WTC11 (cell line): ENCODE measurements around the gene OAT. TPM values are rescaled to one million over a fixed set of nuclear protein-coding genes. Genes with fewer than 3 reads are reported as not detected.

Experiments
- ATAC-seq: fragments of 200-7000 bp; cut with Tn5 transposase; 2 replicates; pipeline ENCODE4 v1.10.0; 2021; ENCODE audit warnings: mild to moderate bottlenecking, moderate library complexity
- CTCF ChIA-PET: fragments of 300-600 bp; sonication (Branson Sonifier 250); formaldehyde crosslinking; loops from one replicate; lab custom pipeline; 2021; ENCODE audit warnings: antibody characterized with exemption; lab: Charles Lee
- POLR2A ChIA-PET: fragments of 350-600 bp; sonication (Branson Sonifier 250); formaldehyde crosslinking; loops from one replicate; lab custom pipeline; 2021; ENCODE audit warnings: antibody characterized with exemption; lab: Charles Lee
- DNase-seq: peaks from one replicate; pipeline ENCODE4 v3.0.0; 2021; ENCODE audit warnings: low spot score
- H3K27ac Mint-ChIP-seq: 2 replicates; pipeline ENCODE4 v1.8.0; 2021; ENCODE audit warnings: mixed read lengths
- H3K27me3 Mint-ChIP-seq: 2 replicates; pipeline ENCODE4 v1.8.0; 2021; ENCODE audit warnings: low read depth, mild to moderate bottlenecking, moderate library complexity, mixed read lengths
- H3K36me3 Mint-ChIP-seq: 2 replicates; pipeline ENCODE4 v1.8.0; 2021; ENCODE audit warnings: mixed read lengths
- H3K4me1 Mint-ChIP-seq: 2 replicates; pipeline ENCODE4 v1.8.0; 2022; ENCODE audit warnings: mixed read lengths
- H3K4me3 Mint-ChIP-seq: 2 replicates; pipeline ENCODE4 v1.8.0; 2021; ENCODE audit warnings: mild to moderate bottlenecking, moderate library complexity, mixed read lengths
- H3K9me3 Mint-ChIP-seq: 2 replicates; pipeline ENCODE4 v1.8.0; 2021; ENCODE audit warnings: mixed read lengths
- GRHL2 ChIP-seq: fragments of 250-450 bp; sonication (Bioruptor Pico); IDR thresholded peaks from 2 replicates; pipeline ENCODE4 v1.8.0; 2022; ENCODE audit warnings: mild to moderate bottlenecking, moderate library complexity; ENCODE audit not compliant: insufficient replicate concordance, severe bottlenecking
- KAT7 ChIP-seq: sonication (generic); formaldehyde crosslinking; IDR thresholded peaks from 2 replicates; pipeline ENCODE4 v1.8.1; 2023; ENCODE audit warnings: missing genetic modification reagents, mild to moderate bottlenecking, borderline replicate concordance
- MXD4 ChIP-seq: fragments of 250-450 bp; sonication (Bioruptor Pico); IDR thresholded peaks from 2 replicates; pipeline ENCODE4 v1.8.0; 2021; ENCODE audit warnings: mild to moderate bottlenecking, moderate library complexity, borderline replicate concordance
- NFE2L1 ChIP-seq: sonication (generic); formaldehyde crosslinking; IDR thresholded peaks from 2 replicates; pipeline ENCODE4 v1.8.1; 2023; ENCODE audit warnings: missing genetic modification reagents
- SMAD3 ChIP-seq: sonication (generic); formaldehyde crosslinking; IDR thresholded peaks from 2 replicates; pipeline ENCODE4 v1.8.0; 2022; ENCODE audit warnings: missing genetic modification reagents, mild to moderate bottlenecking, borderline replicate concordance
- TEAD1 ChIP-seq: sonication (generic); formaldehyde crosslinking; IDR thresholded peaks from 2 replicates; pipeline ENCODE4 v1.8.0; 2022; ENCODE audit warnings: mild to moderate bottlenecking, missing genetic modification reagents
- ZNF138 ChIP-seq: sonication (generic); formaldehyde crosslinking; conservative IDR thresholded peaks from 2 replicates; pipeline ENCODE4 v1.8.1; 2022; ENCODE audit warnings: mild to moderate bottlenecking, moderate library complexity, missing genetic modification reagents
- ZNF219 ChIP-seq: sonication (generic); formaldehyde crosslinking; IDR thresholded peaks from 2 replicates; pipeline ENCODE4 v1.8.0; 2023; ENCODE audit warnings: missing genetic modification reagents, mild to moderate bottlenecking, borderline replicate concordance
- total RNA-seq: library from RNA; stranded (reverse); gene quantifications from 3 replicates; pipeline ENCODE4 v1.2.3, GENCODE V29; 2021
- TF ChIP-seq, protein P1 (sequence below): sonication (generic); formaldehyde crosslinking; IDR thresholded peaks from 2 replicates; pipeline ENCODE4 v1.8.0; 2023; ENCODE audit warnings: mild to moderate bottlenecking, missing genetic modification reagents
- TF ChIP-seq, protein P2 (sequence below): sonication (generic); formaldehyde crosslinking; IDR thresholded peaks from 2 replicates; pipeline ENCODE4 v1.8.1; 2022; ENCODE audit warnings: missing genetic modification reagents, borderline replicate concordance
- TF ChIP-seq, protein P3 (sequence below): sonication (generic); formaldehyde crosslinking; IDR thresholded peaks from 2 replicates; pipeline ENCODE4 v1.8.1; 2023; ENCODE audit warnings: mild to moderate bottlenecking, missing genetic modification reagents
- TF ChIP-seq, protein P4 (sequence below): fragments of 250-450 bp; sonication (Bioruptor Pico); IDR thresholded peaks from 2 replicates; pipeline ENCODE4 v2.1.2; 2022; ENCODE audit warnings: mild to moderate bottlenecking, moderate library complexity

Gene OAT
- total RNA-seq, 1 experiment from 2014 or later: 117 TPM

DNA sequence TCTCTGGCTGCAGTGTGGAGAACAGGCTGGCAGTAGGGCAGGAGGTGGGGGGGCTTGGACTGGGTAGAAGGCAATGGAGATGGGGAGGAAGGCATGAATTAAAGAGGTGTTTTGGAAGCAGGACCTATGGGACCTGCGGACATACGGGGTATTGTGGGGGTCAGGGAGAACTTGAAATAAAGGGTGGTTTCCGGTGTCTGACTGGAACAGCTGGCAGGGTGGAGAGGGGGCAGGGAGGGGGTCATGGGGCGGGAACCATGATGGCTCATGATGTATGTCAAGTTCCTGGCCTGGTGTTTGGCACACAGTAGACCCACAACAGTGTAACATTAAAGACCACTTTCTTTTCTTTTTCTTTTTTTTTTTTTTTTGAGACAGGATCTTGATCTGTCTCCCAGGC is 48.4 kb upstream of the OAT start:
- no peaks in the 10 kb centered on the region for H3K27me3 Mint-ChIP-seq
- no peak for ATAC-seq
- TF ChIP-seq GRHL2 (CRISPR knock-in tag): no peak
- TF ChIP-seq, protein P1, sequence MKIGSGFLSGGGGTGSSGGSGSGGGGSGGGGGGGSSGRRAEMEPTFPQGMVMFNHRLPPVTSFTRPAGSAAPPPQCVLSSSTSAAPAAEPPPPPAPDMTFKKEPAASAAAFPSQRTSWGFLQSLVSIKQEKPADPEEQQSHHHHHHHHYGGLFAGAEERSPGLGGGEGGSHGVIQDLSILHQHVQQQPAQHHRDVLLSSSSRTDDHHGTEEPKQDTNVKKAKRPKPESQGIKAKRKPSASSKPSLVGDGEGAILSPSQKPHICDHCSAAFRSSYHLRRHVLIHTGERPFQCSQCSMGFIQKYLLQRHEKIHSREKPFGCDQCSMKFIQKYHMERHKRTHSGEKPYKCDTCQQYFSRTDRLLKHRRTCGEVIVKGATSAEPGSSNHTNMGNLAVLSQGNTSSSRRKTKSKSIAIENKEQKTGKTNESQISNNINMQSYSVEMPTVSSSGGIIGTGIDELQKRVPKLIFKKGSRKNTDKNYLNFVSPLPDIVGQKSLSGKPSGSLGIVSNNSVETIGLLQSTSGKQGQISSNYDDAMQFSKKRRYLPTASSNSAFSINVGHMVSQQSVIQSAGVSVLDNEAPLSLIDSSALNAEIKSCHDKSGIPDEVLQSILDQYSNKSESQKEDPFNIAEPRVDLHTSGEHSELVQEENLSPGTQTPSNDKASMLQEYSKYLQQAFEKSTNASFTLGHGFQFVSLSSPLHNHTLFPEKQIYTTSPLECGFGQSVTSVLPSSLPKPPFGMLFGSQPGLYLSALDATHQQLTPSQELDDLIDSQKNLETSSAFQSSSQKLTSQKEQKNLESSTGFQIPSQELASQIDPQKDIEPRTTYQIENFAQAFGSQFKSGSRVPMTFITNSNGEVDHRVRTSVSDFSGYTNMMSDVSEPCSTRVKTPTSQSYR (CRISPR knock-in tag): no peak
- TF ChIP-seq, protein P2, sequence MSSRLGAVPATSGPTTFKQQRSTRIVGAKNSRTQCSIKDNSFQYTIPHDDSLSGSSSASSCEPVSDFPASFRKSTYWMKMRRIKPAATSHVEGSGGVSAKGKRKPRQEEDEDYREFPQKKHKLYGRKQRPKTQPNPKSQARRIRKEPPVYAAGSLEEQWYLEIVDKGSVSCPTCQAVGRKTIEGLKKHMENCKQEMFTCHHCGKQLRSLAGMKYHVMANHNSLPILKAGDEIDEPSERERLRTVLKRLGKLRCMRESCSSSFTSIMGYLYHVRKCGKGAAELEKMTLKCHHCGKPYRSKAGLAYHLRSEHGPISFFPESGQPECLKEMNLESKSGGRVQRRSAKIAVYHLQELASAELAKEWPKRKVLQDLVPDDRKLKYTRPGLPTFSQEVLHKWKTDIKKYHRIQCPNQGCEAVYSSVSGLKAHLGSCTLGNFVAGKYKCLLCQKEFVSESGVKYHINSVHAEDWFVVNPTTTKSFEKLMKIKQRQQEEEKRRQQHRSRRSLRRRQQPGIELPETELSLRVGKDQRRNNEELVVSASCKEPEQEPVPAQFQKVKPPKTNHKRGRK: no peak
- TF ChIP-seq SMAD3: no peak
- no peak for TF ChIP-seq MXD4 (CRISPR knock-in tag)
- TF ChIP-seq KAT7 (CRISPR knock-in tag): no peak
- TF ChIP-seq ZNF219 (CRISPR knock-in tag): no peak
- no peak for TF ChIP-seq NFE2L1 (CRISPR knock-in tag)
- TF ChIP-seq, protein P3, sequence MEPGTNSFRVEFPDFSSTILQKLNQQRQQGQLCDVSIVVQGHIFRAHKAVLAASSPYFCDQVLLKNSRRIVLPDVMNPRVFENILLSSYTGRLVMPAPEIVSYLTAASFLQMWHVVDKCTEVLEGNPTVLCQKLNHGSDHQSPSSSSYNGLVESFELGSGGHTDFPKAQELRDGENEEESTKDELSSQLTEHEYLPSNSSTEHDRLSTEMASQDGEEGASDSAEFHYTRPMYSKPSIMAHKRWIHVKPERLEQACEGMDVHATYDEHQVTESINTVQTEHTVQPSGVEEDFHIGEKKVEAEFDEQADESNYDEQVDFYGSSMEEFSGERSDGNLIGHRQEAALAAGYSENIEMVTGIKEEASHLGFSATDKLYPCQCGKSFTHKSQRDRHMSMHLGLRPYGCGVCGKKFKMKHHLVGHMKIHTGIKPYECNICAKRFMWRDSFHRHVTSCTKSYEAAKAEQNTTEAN (CRISPR knock-in tag): no peak
- TF ChIP-seq, protein P4, sequence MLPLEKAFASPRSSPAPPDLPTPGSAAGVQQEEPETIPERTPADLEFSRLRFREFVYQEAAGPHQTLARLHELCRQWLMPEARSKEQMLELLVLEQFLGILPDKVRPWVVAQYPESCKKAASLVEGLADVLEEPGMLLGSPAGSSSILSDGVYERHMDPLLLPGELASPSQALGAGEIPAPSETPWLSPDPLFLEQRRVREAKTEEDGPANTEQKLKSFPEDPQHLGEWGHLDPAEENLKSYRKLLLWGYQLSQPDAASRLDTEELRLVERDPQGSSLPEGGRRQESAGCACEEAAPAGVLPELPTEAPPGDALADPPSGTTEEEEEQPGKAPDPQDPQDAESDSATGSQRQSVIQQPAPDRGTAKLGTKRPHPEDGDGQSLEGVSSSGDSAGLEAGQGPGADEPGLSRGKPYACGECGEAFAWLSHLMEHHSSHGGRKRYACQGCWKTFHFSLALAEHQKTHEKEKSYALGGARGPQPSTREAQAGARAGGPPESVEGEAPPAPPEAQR (CRISPR knock-in tag): no peak
- TF ChIP-seq, all 79 proteins: peak for 0
- POLR2A ChIA-PET: no interaction called here
- Mint-ChIP-seq H3K9me3 (no peaks in the 10 kb centered on the region), H3K4me3 (no peak overlapping the region), H3K27ac (peak overlapping the region; percentile 74; the same call in 1 of the 2 replicates), H3K36me3 (0 out of 2 replicates have a peak, but pooled peaks cover 2% of the 10 kb centered on the region), H3K4me1 (peaks cover 67% of the 10 kb centered on the region)
- CTCF ChIA-PET: interaction anchor here (0.6 kb wide), 1 partner anchor 63 kb away, joined by 3 read pairs; no protein-coding TSS in a partner anchor
- DNase-seq: no peak

DNA sequence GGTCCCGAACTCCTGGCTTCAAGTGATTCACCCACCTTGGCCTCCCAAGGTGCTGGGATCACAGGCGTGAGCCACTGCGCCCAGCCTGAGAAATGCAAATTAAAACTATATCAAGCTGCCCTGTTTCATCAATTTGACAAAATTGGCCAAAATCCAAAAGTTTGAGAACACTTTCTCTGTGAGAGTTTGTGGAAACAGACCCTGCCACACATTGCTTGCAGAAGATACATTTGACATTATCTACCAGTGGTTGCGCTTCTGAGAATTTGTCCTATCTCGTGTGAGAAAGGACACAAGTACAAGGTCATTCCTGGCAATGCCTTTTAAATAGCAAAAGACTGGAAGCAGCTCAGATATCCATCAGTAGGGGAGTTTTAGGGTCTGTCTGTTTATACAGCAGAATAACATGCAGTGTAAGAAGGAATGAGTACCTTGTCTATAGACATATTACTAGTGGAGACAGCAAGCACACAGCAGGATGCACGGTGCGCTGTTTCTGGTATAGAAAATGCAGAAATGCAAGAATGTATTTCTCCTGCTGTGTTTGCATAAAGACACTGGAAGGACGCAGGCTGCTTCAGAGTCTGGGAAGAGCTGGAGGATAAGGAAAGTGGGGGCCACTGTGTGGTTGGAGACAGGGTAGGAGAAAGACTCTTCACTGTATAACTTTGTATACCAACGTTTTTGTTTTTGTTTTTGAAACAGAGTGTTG is 47.2 kb upstream of the OAT start:
- TF ChIP-seq TEAD1 (CRISPR knock-in tag) (peak; percentile 60; the same call in 1 of the 2 replicates), ZNF138 (no peak)
- TF ChIP-seq, all 79 proteins: peak for 1
- ATAC-seq (no peak), DNase-seq (no peak)
- Mint-ChIP-seq H3K27me3 (peaks cover 2% of the 10 kb centered on the region; the same call in 1 of the 2 replicates), H3K36me3 (0 out of 2 replicates have a peak, but pooled peaks cover 2% of the 10 kb centered on the region), H3K9me3 (no peaks in the 10 kb centered on the region), H3K27ac (peak overlapping the region; percentile 92), H3K4me1 (peaks cover 65% of the 10 kb centered on the region), H3K4me3 (peak overlapping the region; percentile 46)
- ChIA-PET CTCF (interaction anchor here (0.7 to 1.8 kb wide), 4 partner anchors 16 to 77 kb away, joined by 3 to 7 read pairs (median 4); partner anchors contain the start of genes NKX1-2 and OAT), POLR2A (no interaction called here)
